ENCODE results near the gene ROCK2. TPM values are rescaled to one million over a fixed set of nuclear protein-coding genes. Genes with fewer than 3 reads are reported as not detected.
"Not testable (repeated sequence)": the region's sequence is repeated elsewhere in the genome, so short reads cannot be mapped to it uniquely, and the experiment has no call there.

The ROCK2 gene
- total RNA-seq, 1 experiment from 2014 or later = 49.4 TPM

DNA sequence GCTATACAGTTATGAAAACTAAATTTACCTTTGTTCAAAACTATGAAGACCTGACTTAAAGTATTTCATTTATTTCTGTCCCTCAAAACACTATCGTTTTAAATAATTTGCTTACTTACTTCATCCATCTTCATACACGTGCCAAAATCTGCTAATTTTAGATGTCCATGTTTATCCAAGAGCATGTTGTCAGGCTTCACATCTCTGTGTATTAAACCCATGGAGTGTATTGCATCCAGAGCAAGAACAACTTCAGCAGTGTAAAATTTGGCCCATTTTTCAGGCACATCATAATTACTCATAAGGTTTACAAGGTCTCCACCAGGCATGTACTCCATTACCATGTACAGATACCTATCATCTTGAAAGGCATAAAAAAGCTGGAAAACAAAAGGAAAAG, 108.9 kb downstream of the ROCK2 start:
- POLR2A ChIA-PET (ENCODE audit: low non-redundant PET) = no interaction called here
- Histone ChIP-seq H3K4me3 (ENCODE audit: low read depth, low read length, poor library complexity, severe bottlenecking) (no peak overlapping the region), H3K36me3 (ENCODE audit: insufficient read depth, low read length, poor library complexity, severe bottlenecking) (no peaks in the 10 kb centered on the region), H3K4me1 (ENCODE audit: insufficient read depth, low read length, poor library complexity, severe bottlenecking) (no peaks in the 10 kb centered on the region), H3K27me3 (replicated peaks; ENCODE audit: insufficient read depth, low read depth, low read length, poor library complexity) (no peaks in the 10 kb centered on the region), H3K9me3 (ENCODE audit: low read depth, low read length, poor library complexity, severe bottlenecking) (no peaks in the 10 kb centered on the region), H3K27ac (ENCODE audit: low read depth, low read length, poor library complexity, severe bottlenecking) (no peak overlapping the region)
- no TSS peak for BruUV-seq (replicated peaks)
- intact Hi-C loops (cut with micrococcal nuclease; ENCODE audit: unreplicated experiment) = loop anchor here (5.0 to 10.0 kb wide), 2 partner anchors 87 to 209 kb away; no protein-coding TSS in a partner anchor
- no peak for TF ChIP-seq EZH2 (IDR thresholded peaks at IDR 0.05; ENCODE audit: borderline replicate concordance, low read depth, low read length, poor library complexity, severe bottlenecking)
- TF ChIP-seq, protein P1, sequence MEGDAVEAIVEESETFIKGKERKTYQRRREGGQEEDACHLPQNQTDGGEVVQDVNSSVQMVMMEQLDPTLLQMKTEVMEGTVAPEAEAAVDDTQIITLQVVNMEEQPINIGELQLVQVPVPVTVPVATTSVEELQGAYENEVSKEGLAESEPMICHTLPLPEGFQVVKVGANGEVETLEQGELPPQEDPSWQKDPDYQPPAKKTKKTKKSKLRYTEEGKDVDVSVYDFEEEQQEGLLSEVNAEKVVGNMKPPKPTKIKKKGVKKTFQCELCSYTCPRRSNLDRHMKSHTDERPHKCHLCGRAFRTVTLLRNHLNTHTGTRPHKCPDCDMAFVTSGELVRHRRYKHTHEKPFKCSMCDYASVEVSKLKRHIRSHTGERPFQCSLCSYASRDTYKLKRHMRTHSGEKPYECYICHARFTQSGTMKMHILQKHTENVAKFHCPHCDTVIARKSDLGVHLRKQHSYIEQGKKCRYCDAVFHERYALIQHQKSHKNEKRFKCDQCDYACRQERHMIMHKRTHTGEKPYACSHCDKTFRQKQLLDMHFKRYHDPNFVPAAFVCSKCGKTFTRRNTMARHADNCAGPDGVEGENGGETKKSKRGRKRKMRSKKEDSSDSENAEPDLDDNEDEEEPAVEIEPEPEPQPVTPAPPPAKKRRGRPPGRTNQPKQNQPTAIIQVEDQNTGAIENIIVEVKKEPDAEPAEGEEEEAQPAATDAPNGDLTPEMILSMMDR (conservative IDR thresholded peaks at IDR 0.05; ENCODE audit: low read depth, low read length) = no peak
- CTCF ChIA-PET = interaction anchor here (1.1 to 1.9 kb wide), 2 partner anchors 176 to 349 kb away, joined by 4 to 22 read pairs; no protein-coding TSS in a partner anchor
- DNase-seq (ENCODE audit: low spot score) = no peak

DNA sequence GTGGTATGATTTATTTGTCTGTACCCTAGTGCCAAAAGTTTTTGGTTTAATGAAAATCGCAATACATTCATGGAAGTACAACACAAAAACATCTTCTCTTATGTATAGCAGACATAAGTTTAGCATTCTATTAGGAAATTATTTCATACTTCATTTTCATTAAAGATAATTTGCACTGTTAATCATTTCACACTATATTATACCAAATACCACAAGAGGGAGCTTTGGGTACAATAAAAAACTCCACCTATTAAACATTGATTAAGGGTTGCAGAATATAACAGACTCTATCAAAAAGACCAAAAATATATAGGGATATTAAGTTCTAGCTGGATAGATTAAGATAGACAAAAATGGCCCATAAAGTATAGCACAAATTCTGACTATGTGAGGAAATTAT, 110.1 kb downstream of the ROCK2 start:
- no peak for TF ChIP-seq EZH2 (IDR thresholded peaks at IDR 0.05; ENCODE audit: borderline replicate concordance, low read depth, low read length, poor library complexity, severe bottlenecking)
- TF ChIP-seq, protein P1 (conservative IDR thresholded peaks at IDR 0.05; ENCODE audit: low read depth, low read length) = peak; percentile 65
- Histone ChIP-seq H3K4me1 (ENCODE audit: insufficient read depth, low read length, poor library complexity, severe bottlenecking) (no peaks in the 10 kb centered on the region), H3K36me3 (ENCODE audit: insufficient read depth, low read length, poor library complexity, severe bottlenecking) (no peaks in the 10 kb centered on the region), H3K9me3 (ENCODE audit: low read depth, low read length, poor library complexity, severe bottlenecking) (no peaks in the 10 kb centered on the region), H3K27me3 (replicated peaks; ENCODE audit: insufficient read depth, low read depth, low read length, poor library complexity) (no peaks in the 10 kb centered on the region), H3K4me3 (ENCODE audit: low read depth, low read length, poor library complexity, severe bottlenecking) (no peak overlapping the region), H3K27ac (ENCODE audit: low read depth, low read length, poor library complexity, severe bottlenecking) (no peak overlapping the region)
- BruUV-seq (replicated peaks) = no TSS peak
- ChIA-PET CTCF (interaction anchor here (0.6 to 1.9 kb wide), 4 partner anchors 177 to 400 kb away, joined by 3 to 22 read pairs (median 4); no protein-coding TSS in a partner anchor), POLR2A (ENCODE audit: low non-redundant PET) (no interaction called here)
- DNase-seq (ENCODE audit: low spot score) = peak; percentile 23
- intact Hi-C loops (cut with micrococcal nuclease; ENCODE audit: unreplicated experiment) = loop anchor here (10.0 kb wide), 1 partner anchor 210 kb away; no protein-coding TSS in a partner anchor

- H3K4me1 ChIP-seq (ENCODE audit: insufficient read depth, low read length, poor library complexity, severe bottlenecking); CTCF ChIA-PET; H3K27ac ChIP-seq (ENCODE audit: low read depth, low read length, poor library complexity, severe bottlenecking); BruUV-seq (replicated peaks); H3K36me3 ChIP-seq (ENCODE audit: insufficient read depth, low read length, poor library complexity, severe bottlenecking); POLR2A ChIA-PET (ENCODE audit: low non-redundant PET); DNase-seq (ENCODE audit: low spot score); H3K4me3 ChIP-seq (ENCODE audit: low read depth, low read length, poor library complexity, severe bottlenecking); H3K27me3 ChIP-seq (replicated peaks; ENCODE audit: insufficient read depth, low read depth, low read length, poor library complexity); H3K9me3 ChIP-seq (ENCODE audit: low read depth, low read length, poor library complexity, severe bottlenecking): not testable (repeated sequence)
- intact Hi-C loops (cut with micrococcal nuclease; ENCODE audit: unreplicated experiment) = loop anchor here (10.0 kb wide), 1 partner anchor 214 kb away; no protein-coding TSS in a partner anchor
These were observed 113.2 kb downstream of the ROCK2 start for GRCh38 chr2:11231193-11231592.

GRCh38 chr2:11228692-11229091, 115.7 kb downstream of the ROCK2 start:
- BruUV-seq (replicated peaks) = no TSS peak
- CTCF ChIA-PET = no interaction called here
- Histone ChIP-seq H3K4me3 (ENCODE audit: low read depth, low read length, poor library complexity, severe bottlenecking) (no peak overlapping the region), H3K27ac (ENCODE audit: low read depth, low read length, poor library complexity, severe bottlenecking) (no peak overlapping the region), H3K36me3 (ENCODE audit: insufficient read depth, low read length, poor library complexity, severe bottlenecking) (peaks cover 3% of the 10 kb centered on the region), H3K4me1 (ENCODE audit: insufficient read depth, low read length, poor library complexity, severe bottlenecking) (no peaks in the 10 kb centered on the region), H3K9me3 (ENCODE audit: low read depth, low read length, poor library complexity, severe bottlenecking) (no peaks in the 10 kb centered on the region), H3K27me3 (replicated peaks; ENCODE audit: insufficient read depth, low read depth, low read length, poor library complexity) (no peaks in the 10 kb centered on the region)
- POLR2A ChIA-PET (ENCODE audit: low non-redundant PET) = no interaction called here
- DNase-seq (ENCODE audit: low spot score) = no peak
- intact Hi-C loops (cut with micrococcal nuclease; ENCODE audit: unreplicated experiment) = no loop called here
- TF ChIP-seq, protein P1 (conservative IDR thresholded peaks at IDR 0.05; ENCODE audit: low read depth, low read length) = no peak
- no peak for TF ChIP-seq EZH2 (IDR thresholded peaks at IDR 0.05; ENCODE audit: borderline replicate concordance, low read depth, low read length, poor library complexity, severe bottlenecking)

Data from A673 (cell line).